ENCODE data around the gene RCCD1. TPM values are rescaled to one million over a fixed set of nuclear protein-coding genes. Genes with fewer than 3 reads are reported as not detected.

The RCCD1 gene
- total RNA-seq, 1 experiment from 2014 or later, result 51.5 TPM

DNA sequence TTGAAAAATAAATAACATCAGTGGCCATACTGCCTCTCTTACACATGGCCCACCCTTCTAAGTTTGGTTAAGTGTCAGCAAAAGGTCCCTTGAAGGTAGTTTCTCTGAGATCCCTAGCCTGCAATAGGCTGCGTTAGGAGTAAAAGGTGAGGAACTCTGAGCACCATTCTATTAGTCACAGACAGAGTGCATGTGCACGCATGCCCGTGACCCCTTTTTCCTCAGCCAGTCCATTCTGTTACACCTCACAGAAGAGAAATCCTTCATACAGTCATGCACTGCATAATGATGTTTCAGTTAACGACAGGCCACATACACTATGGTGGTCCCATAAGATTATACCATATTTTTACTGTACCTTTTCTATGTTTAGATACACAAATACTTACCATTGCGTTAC is 12.5 kb downstream of the RCCD1 start:
- Histone ChIP-seq H4K20me1 (ENCODE audit: insufficient read depth) (peaks cover 6% of the 10 kb centered on the region; the same call in 1 of the 2 replicates), H3K27ac (no peak overlapping the region), H3K4me1 (replicated peaks; ENCODE audit: insufficient read depth) (no peaks in the 10 kb centered on the region), H3K27me3 (ENCODE audit: insufficient read depth, low read depth) (no peaks in the 10 kb centered on the region), H3F3A (ENCODE audit: insufficient read depth, low read depth) (peaks cover 52% of the 10 kb centered on the region; the same call in 1 of the 2 replicates), H3K9me2 (ENCODE audit: insufficient read depth) (no peaks in the 10 kb centered on the region), H3K36me3 (ENCODE audit: low read depth) (peaks cover 22% of the 10 kb centered on the region), H3K4me2 (no peak overlapping the region), H3K4me3 (no peak overlapping the region), H2AFZ (no peak overlapping the region), H3K9me3 (ENCODE audit: insufficient read depth, low read depth) (no peaks in the 10 kb centered on the region), H3K79me2 (ENCODE audit: low read depth) (0 out of 2 replicates have a peak, but pooled peaks cover 3% of the 10 kb centered on the region)
- BruUV-seq (replicated peaks), result no TSS peak
- DNase-seq, result no peak
- intact Hi-C loops (cut with micrococcal nuclease; ENCODE audit: unreplicated experiment), result no loop called here
- ChIA-PET POLR2A (ENCODE audit: unreplicated experiment) (no interaction called here), CTCF (no interaction called here)
- no peak for TF ChIP-seq EZH2 (IDR thresholded peaks at IDR 0.05; ENCODE audit: low read depth)
- TF ChIP-seq, protein P1, sequence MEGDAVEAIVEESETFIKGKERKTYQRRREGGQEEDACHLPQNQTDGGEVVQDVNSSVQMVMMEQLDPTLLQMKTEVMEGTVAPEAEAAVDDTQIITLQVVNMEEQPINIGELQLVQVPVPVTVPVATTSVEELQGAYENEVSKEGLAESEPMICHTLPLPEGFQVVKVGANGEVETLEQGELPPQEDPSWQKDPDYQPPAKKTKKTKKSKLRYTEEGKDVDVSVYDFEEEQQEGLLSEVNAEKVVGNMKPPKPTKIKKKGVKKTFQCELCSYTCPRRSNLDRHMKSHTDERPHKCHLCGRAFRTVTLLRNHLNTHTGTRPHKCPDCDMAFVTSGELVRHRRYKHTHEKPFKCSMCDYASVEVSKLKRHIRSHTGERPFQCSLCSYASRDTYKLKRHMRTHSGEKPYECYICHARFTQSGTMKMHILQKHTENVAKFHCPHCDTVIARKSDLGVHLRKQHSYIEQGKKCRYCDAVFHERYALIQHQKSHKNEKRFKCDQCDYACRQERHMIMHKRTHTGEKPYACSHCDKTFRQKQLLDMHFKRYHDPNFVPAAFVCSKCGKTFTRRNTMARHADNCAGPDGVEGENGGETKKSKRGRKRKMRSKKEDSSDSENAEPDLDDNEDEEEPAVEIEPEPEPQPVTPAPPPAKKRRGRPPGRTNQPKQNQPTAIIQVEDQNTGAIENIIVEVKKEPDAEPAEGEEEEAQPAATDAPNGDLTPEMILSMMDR (conservative IDR thresholded peaks at IDR 0.05), result no peak

DNA sequence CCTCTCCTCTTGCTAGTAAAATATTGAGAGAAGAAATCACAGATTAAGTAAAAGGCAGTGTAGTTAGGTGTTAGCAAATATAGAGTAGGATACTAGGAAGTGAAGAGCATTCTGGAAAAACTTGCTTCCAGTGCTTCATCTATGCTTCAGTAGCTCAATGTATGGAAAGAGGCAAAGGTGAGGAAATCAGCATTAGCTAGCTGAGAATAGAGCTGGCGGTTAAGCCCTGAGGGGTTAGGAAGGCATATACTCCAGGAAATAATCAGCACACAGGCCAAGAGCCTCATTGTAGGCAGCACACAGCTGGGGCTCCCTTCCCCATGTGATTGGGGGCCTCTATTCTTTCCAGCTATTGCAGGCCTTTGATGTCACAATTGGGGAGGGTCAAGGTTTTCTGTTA is 13.8 kb downstream of the RCCD1 start:
- Histone ChIP-seq H2AFZ (no peak overlapping the region), H3K27me3 (ENCODE audit: insufficient read depth, low read depth) (no peaks in the 10 kb centered on the region), H3K9me3 (ENCODE audit: insufficient read depth, low read depth) (no peaks in the 10 kb centered on the region), H3K27ac (no peak overlapping the region; the same call in 1 of the 2 replicates), H3K4me2 (no peak overlapping the region), H4K20me1 (ENCODE audit: insufficient read depth) (0 out of 2 replicates have a peak, but pooled peaks cover 3% of the 10 kb centered on the region), H3K4me3 (no peak overlapping the region), H3K79me2 (ENCODE audit: low read depth) (no peaks in the 10 kb centered on the region), H3K4me1 (replicated peaks; ENCODE audit: insufficient read depth) (no peaks in the 10 kb centered on the region), H3K36me3 (ENCODE audit: low read depth) (peaks cover 22% of the 10 kb centered on the region), H3K9me2 (ENCODE audit: insufficient read depth) (no peaks in the 10 kb centered on the region), H3F3A (ENCODE audit: insufficient read depth, low read depth) (peaks cover 42% of the 10 kb centered on the region; the same call in 1 of the 2 replicates)
- intact Hi-C loops (cut with micrococcal nuclease; ENCODE audit: unreplicated experiment), result no loop called here
- ChIA-PET CTCF (interaction anchor here (0.8 kb wide), 1 partner anchor 12 kb away, joined by 10 read pairs; no protein-coding TSS in a partner anchor), POLR2A (ENCODE audit: unreplicated experiment) (interaction anchor here (0.6 kb wide), 1 partner anchor 25 kb away, joined by 15 read pairs; no protein-coding TSS in a partner anchor)
- TF ChIP-seq, protein P1 (conservative IDR thresholded peaks at IDR 0.05), result no peak
- no peak for TF ChIP-seq EZH2 (IDR thresholded peaks at IDR 0.05; ENCODE audit: low read depth)
- no TSS peak for BruUV-seq (replicated peaks)
- DNase-seq, result no peak

DNA sequence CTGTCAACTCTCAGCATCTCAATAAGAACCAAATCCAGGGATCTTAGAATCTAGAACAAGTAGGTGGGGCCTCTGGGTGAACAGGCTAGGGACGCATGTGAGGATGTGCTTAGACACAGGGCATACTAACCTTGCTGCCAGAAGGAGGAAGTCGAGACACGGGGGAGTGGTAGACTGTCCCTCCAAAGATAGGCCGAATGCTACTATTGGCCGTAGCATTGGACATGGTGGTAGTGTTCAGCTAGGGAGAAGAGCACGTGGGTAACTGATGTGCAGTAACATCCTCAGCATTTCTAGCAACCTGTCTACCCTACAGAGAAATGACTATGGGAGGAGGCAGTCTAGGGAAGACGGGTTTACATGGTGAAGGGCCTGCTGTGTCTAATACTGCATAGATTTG is 15.6 kb downstream of the RCCD1 start:
- CTCF ChIA-PET, result no interaction called here
- DNase-seq, result no peak
- Histone ChIP-seq H3K4me3 (no peak overlapping the region), H3F3A (ENCODE audit: insufficient read depth, low read depth) (peaks cover 28% of the 10 kb centered on the region; the same call in 1 of the 2 replicates), H2AFZ (no peak overlapping the region), H3K4me2 (no peak overlapping the region), H3K36me3 (ENCODE audit: low read depth) (peaks cover 28% of the 10 kb centered on the region), H3K27ac (no peak overlapping the region), H3K9me3 (ENCODE audit: insufficient read depth, low read depth) (no peaks in the 10 kb centered on the region), H3K79me2 (ENCODE audit: low read depth) (no peaks in the 10 kb centered on the region), H4K20me1 (ENCODE audit: insufficient read depth) (0 out of 2 replicates have a peak, but pooled peaks cover 3% of the 10 kb centered on the region), H3K4me1 (replicated peaks; ENCODE audit: insufficient read depth) (no peaks in the 10 kb centered on the region), H3K9me2 (ENCODE audit: insufficient read depth) (no peaks in the 10 kb centered on the region), H3K27me3 (ENCODE audit: insufficient read depth, low read depth) (no peaks in the 10 kb centered on the region)
- intact Hi-C loops (cut with micrococcal nuclease; ENCODE audit: unreplicated experiment), result no loop called here
- POLR2A ChIA-PET (ENCODE audit: unreplicated experiment), result no interaction called here
- no peak for TF ChIP-seq EZH2 (IDR thresholded peaks at IDR 0.05; ENCODE audit: low read depth)
- TF ChIP-seq, protein P1 (conservative IDR thresholded peaks at IDR 0.05), result no peak
- no TSS peak for BruUV-seq (replicated peaks)

All from PC-9 (cell line).